HEK293T (cell line): Measurements from ENCODE around the gene RHBDL3.
"Not testable (repeated sequence)": the region's sequence is repeated elsewhere in the genome, so short reads cannot be mapped to it uniquely, and the experiment has no call there.

Experiments used
- CTCF ChIA-PET: fragments of 350-600 bp; formaldehyde crosslinking; extraction: SDS; loops from one replicate; lab custom pipeline; 2021; ENCODE audit warnings: antibody characterized with exemption, inconsistent platforms; lab: Yijun Ruan, JAX
- POLR2A ChIA-PET: fragments of 350-600 bp; formaldehyde crosslinking; extraction: SDS; loops from one replicate; lab custom pipeline; 2020; ENCODE audit warnings: antibody characterized with exemption, inconsistent platforms; lab: Yijun Ruan, JAX
- DNase-seq: peaks from one replicate; pipeline ENCODE4 v3.0.0; 2012; ENCODE audit warnings: mixed read lengths; ENCODE audit errors: extremely low spot score
- ARNT ChIP-seq: fragments of 450-650 bp; IDR thresholded peaks from 2 replicates; pipeline ENCODE4 v1.6.1; 2017; ENCODE audit warnings: mild to moderate bottlenecking
- BHLHE40 ChIP-seq: fragments of 450-650 bp; IDR thresholded peaks from 2 replicates; pipeline ENCODE4 v1.6.1; 2016; ENCODE audit warnings: mild to moderate bottlenecking, moderate library complexity, borderline replicate concordance
- CTBP1 ChIP-seq: fragments of 450-650 bp; IDR thresholded peaks from 2 replicates; pipeline ENCODE4 v1.6.1; 2016; ENCODE audit warnings: borderline replicate concordance
- ELF4 ChIP-seq: fragments of 450-650 bp; IDR thresholded peaks from 2 replicates; pipeline ENCODE4 v1.6.1; 2017; ENCODE audit warnings: antibody characterized with exemption
- FOXA1 ChIP-seq: fragments of 450-650 bp; IDR thresholded peaks from 2 replicates; pipeline ENCODE4 v1.6.1; 2016; ENCODE audit warnings: mild to moderate bottlenecking
- FOXK2 ChIP-seq: fragments of 450-650 bp; IDR thresholded peaks from 2 replicates; pipeline ENCODE4 v1.6.1; 2016; ENCODE audit warnings: mild to moderate bottlenecking
- FOXM1 ChIP-seq: fragments of 450-650 bp; IDR thresholded peaks from 2 replicates; pipeline ENCODE4 v1.6.1; 2017; ENCODE audit warnings: mild to moderate bottlenecking, borderline replicate concordance
- HDGF ChIP-seq: fragments of 450-650 bp; IDR thresholded peaks from 2 replicates; pipeline ENCODE4 v1.6.1; 2017; ENCODE audit warnings: antibody characterized with exemption, borderline replicate concordance
- L3MBTL2 ChIP-seq: fragments of 450-650 bp; conservative IDR thresholded peaks from 2 replicates; pipeline ENCODE4 v1.6.1; 2016; ENCODE audit warnings: mild to moderate bottlenecking
- LEF1 ChIP-seq: fragments of 450-650 bp; IDR thresholded peaks from 2 replicates; pipeline ENCODE4 v1.6.1; 2017; ENCODE audit warnings: mild to moderate bottlenecking, borderline replicate concordance
- NFRKB ChIP-seq: fragments of 450-650 bp; IDR thresholded peaks from 2 replicates; pipeline ENCODE4 v1.6.1; 2016; ENCODE audit warnings: mild to moderate bottlenecking, moderate library complexity
- PKNOX1 ChIP-seq: fragments of 450-650 bp; IDR thresholded peaks from 2 replicates; pipeline ENCODE4 v1.6.1; 2016
- SP1 ChIP-seq: fragments of 450-650 bp; IDR thresholded peaks from 2 replicates; pipeline ENCODE4 v1.6.1; 2017
- SUZ12 ChIP-seq: fragments of 450-650 bp; IDR thresholded peaks from 2 replicates; pipeline ENCODE4 v1.6.1; 2016; ENCODE audit warnings: mild to moderate bottlenecking
- TARDBP ChIP-seq: fragments of 450-650 bp; IDR thresholded peaks from 2 replicates; pipeline ENCODE4 v1.6.1; 2016
- ZNF384 ChIP-seq: fragments of 450-650 bp; IDR thresholded peaks from 2 replicates; pipeline ENCODE4 v1.6.1; 2016

RHBDL3 gene

DNA sequence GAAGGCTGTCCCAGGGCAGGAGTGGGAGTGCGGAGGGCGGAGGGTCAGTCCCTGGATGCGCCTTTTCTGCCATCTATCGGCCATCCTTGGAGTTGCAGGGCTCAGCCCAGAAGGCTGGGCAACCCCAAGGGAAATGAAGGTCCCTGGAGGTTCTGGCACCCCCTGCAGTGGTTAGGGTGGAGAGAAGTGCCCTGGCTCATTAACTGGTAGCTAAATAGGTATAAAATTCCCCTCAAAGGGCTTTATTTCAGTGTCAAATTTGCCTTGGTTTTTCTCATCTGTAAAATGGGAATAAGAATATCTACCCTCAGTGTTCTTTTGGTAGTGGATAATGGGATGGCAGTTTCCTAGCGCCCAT, 53.9 kb downstream of the RHBDL3 start:
- DNase-seq, result peak; percentile 80
- CTCF ChIA-PET, result interaction anchor here (0.6 to 1.8 kb wide), 4 partner anchors 16 to 68 kb away, joined by 3 to 7 read pairs (median 4); no protein-coding TSS in a partner anchor
- no peak for TF ChIP-seq TARDBP
- no peak for TF ChIP-seq ELF4
- no peak for TF ChIP-seq NFRKB
- TF ChIP-seq SUZ12, result no peak
- TF ChIP-seq ZNF384, result no peak
- TF ChIP-seq FOXA1, result no peak
- TF ChIP-seq CTBP1, result no peak
- no peak for TF ChIP-seq ARNT
- no peak for TF ChIP-seq HDGF
- no peak for TF ChIP-seq FOXM1
- no peak for TF ChIP-seq BHLHE40
- TF ChIP-seq FOXK2, result no peak
- TF ChIP-seq L3MBTL2, result no peak
- TF ChIP-seq LEF1, result no peak
- TF ChIP-seq PKNOX1, result no peak
- TF ChIP-seq SP1, result no peak
- POLR2A ChIA-PET, result interaction anchor here (1.9 kb wide), 1 partner anchor 23 kb away, joined by 5 read pairs; the partner anchor contains the start of gene C17orf75

DNA sequence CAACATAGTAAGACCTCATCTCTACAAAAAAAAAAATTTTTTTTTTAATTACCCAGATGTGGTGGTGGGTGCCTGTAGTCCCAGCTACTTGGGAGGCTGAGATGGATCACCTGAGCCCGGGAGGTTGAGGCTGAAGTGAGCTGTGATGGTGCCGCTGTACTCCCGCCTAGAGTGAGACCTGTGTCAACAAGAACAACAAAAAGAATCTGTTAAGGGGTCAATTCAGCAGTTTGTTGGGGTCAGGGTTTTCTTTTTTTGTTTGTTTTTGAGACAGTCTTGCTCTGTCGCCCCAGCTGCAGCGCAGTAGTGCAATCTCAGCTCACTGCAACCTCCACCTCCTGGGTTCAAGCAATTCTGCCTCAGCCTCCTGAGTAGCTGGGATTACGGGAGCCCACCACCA, 54.4 kb downstream of the RHBDL3 start:
- ChIA-PET POLR2A (interaction anchor here (1.9 kb wide), 1 partner anchor 22 kb away, joined by 5 read pairs; the partner anchor contains the start of gene C17orf75), CTCF (interaction anchor here (0.6 to 0.7 kb wide), 3 partner anchors 15 to 69 kb away, joined by 3 to 5 read pairs (median 3); no protein-coding TSS in a partner anchor)
- not testable (repeated sequence) for DNase-seq

- TF ChIP-seq NFRKB, result no peak
- no peak for TF ChIP-seq FOXA1
- TF ChIP-seq FOXM1, result no peak
- TF ChIP-seq BHLHE40, result no peak
- no peak for TF ChIP-seq ARNT
- TF ChIP-seq ZNF384, result no peak
- TF ChIP-seq PKNOX1, result no peak
- TF ChIP-seq SUZ12, result no peak
- TF ChIP-seq LEF1, result no peak
- no peak for TF ChIP-seq ELF4
- no peak for TF ChIP-seq FOXK2
- TF ChIP-seq CTBP1, result no peak
- TF ChIP-seq SP1, result no peak
- TF ChIP-seq TARDBP, result no peak
- TF ChIP-seq L3MBTL2, result no peak
- TF ChIP-seq HDGF, result no peak
- ChIA-PET POLR2A (interaction anchor here (1.9 kb wide), 1 partner anchor 21 kb away, joined by 5 read pairs; the partner anchor contains the start of gene C17orf75), CTCF (interaction anchor here (1.4 kb wide), 1 partner anchor 68 kb away, joined by 4 read pairs; no protein-coding TSS in a partner anchor)
- DNase-seq, result no peak
Measured at GRCh38 chr17:32320847-32321246, 55.2 kb downstream of the RHBDL3 start.

GRCh38 chr17:32323046-32323445, 57.4 kb downstream of the RHBDL3 start:
- CTCF ChIA-PET, result no interaction called here
- POLR2A ChIA-PET, result no interaction called here
- TF ChIP-seq CTBP1, result no peak
- TF ChIP-seq FOXM1, result no peak
- DNase-seq, result no peak

GRCh38 chr17:32323811-32324491, 58.3 kb downstream of the RHBDL3 start:
- no peak for DNase-seq
- TF ChIP-seq CTBP1 (no peak), FOXA1 (no peak), ARNT (no peak), PKNOX1 (no peak), NFRKB (no peak), ELF4 (no peak), ZNF384 (no peak)
- CTCF ChIA-PET, result no interaction called here
- POLR2A ChIA-PET, result no interaction called here

- no peak for DNase-seq
- ChIA-PET CTCF (no interaction called here), POLR2A (interaction anchor here (1.0 kb wide), 1 partner anchor 14 kb away, joined by 3 read pairs; the partner anchor contains the start of gene C17orf75)
- TF ChIP-seq LEF1, result no peak
- no peak for TF ChIP-seq FOXK2
- no peak for TF ChIP-seq FOXM1
- no peak for TF ChIP-seq ELF4
- TF ChIP-seq BHLHE40, result no peak
- TF ChIP-seq SUZ12, result no peak
- TF ChIP-seq NFRKB, result no peak
- TF ChIP-seq ARNT, result no peak
- TF ChIP-seq FOXA1, result no peak
- TF ChIP-seq PKNOX1, result no peak
- no peak for TF ChIP-seq L3MBTL2
- no peak for TF ChIP-seq SP1
- no peak for TF ChIP-seq CTBP1
- TF ChIP-seq TARDBP, result no peak
- no peak for TF ChIP-seq ZNF384
- TF ChIP-seq HDGF, result no peak
Measured at GRCh38 chr17:32327911-32328310, 62.3 kb downstream of the RHBDL3 start.
